GM21529 (cell line): ENCODE results near the gene RPL28.
"Not testable (repeated sequence)": the region's sequence is repeated elsewhere in the genome, so short reads cannot be mapped to it uniquely, and the experiment has no call there.

Experiments used
- ATAC-seq: cut with Tn5 transposase; IDR thresholded peaks from one replicate; pipeline ENCODE4 v1.9.1; 2021; ENCODE audit not compliant: unreplicated experiment

Gene RPL28

DNA sequence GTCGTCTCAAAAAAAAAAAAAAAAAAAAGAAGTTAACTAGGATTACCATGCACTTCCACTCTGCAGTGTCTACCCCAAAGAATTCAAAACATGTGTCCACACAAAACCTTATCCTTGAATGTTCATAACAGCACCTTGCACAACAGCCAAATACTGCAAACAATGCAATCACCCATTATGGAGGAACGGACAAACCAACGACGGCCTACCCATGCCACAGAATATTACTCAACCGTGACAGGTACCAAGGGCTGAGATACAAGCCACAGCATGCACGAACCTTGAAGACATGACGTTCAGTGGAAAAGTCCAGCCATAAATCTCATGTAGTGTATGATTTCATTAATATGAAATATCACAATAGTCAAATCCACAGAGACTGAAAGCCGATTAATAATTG is 60.3 kb downstream of the RPL28 start:
- ATAC-seq, result no peak

DNA sequence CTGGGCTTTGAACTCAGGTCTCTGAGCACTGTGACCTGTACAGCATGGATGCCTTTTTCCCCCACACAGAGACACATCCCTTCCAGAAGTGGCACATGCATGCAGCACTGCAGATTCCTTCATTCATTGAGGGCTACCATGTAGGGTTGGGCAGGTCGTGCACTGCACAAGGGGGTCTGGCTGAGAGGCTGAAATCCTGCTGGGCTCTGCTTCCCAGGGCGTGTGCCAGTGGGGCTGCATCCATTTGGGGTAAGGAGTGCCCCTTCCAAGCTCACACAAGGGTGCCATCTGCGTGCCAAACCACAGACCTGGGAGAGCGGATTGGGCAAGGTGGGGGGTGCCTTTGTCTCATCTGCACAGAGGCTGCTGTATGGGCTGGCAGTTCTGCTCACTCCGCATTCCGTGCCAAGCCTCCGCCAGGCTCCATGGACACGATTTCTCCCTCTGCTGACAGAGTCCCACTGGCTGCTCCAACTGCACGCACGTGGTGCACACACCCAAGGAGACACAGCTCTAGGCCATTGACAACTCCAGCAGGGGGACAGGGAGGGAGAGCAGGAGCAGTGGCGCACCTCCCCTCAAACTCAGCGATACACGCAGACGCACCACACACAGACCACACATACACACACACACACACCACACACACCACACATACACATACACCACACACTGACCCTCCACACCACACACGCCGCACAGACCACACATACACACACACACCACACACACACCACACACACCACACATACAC is 61.9 kb downstream of the RPL28 start:
- no peak for ATAC-seq

DNA sequence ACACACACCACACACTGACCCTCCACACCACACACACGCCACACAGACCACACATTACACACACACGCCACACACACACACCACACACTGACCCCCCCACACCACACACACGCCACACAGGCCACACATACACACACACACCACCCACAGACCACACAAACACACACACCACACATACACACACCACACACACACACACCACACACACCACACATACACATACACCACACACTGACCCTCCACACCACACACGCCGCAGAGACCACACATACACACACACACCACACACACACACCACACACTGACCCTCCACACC is 62.4 kb downstream of the RPL28 start:
- ATAC-seq, result not testable (repeated sequence)

DNA sequence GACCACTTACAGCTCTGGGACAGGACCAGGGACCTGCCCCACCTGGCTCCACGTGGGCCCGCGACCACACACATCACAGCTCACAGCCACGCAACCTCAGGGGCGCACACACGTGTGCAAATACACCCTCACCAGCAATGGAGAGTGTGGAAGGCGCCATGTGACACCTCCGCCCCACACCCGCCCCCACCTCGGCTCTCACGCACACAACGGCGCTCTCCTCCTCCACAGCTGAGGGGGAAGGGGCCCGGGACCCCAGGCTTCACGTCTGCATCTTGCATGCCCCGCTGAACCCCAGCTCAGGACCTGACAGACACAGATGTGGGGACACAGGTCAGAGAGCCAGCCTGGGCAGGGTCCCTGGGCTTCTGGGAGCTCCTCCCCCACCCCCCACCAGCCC is 63.7 kb downstream of the RPL28 start:
- no peak for ATAC-seq

DNA sequence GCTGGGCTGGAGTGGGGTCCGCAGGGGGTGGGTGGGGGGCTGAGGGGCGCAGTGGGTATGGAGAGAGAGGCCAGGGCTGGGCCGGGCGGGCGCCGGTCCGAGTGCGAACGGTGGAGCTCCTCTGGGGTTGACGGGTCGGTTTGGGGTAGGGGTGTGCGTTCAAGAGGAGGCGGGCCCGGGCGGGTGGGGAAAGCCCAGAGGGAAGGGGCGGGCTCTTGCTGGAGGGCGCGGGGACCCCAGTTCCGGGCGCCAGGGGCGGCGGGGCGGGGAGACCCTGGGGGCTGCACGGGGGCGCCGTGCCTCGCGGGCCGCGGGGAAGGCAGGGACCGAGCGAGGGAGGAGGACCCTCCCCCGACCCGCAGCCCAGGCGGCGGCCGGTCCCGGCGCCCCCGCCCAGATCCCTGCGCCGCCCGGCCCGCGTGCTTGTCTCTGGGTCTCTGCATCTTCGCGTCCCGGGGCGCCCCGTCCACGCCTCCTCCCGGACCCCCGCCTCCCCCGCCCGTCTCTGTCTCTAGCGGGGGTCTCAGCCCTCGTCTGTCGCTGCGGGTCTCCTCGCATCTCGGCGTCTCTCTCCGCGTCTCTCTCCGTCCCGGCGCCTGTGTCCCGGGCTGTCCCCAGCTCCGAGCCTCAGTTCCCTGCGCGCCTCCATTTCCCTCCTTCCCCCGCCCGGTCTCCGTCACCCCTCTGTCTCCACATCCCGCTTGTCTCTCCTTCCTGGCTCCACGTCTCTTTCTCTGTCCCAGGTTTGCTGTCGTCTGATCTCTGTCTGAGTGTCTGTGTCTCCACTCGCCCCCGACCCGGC is 65.6 kb downstream of the RPL28 start:
- no peak for ATAC-seq

DNA sequence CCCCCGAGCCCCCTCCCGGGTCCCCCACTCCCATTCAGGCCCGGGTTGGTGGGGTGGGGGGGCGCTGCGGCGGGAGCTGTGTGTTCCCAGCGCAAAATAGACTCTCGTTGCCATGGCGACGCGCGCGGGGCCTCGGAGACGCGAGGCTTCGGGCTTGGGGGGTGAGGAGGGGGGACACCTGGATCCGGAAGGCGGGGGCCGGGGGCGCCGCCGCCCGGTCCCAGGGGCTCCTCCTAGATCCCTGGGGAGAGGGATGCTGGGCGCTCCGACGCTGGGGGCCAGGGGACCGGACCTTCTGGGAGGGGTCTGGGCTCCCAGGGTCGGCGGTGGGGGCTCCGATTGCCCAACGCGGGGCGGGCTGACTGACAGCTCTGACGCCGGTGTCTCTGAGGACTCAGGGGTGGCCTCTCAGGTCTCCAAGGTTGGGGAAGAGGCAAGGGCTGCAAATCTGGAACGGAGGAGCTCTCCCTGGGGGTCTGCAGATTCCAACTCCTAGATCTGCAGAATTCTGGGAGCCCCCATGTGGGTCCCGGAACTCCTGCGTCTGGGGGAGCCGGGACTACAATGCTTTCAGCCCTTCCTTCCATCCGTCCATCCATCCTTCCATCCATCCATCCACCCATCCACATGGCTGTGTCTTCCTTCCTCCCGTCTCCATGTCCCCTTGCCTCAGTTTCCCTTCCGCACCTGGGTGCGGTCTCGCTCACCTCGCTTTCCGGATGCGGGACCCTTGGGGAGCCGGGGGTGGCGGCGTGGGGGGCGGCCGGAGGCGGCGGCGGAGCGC is 66.4 kb downstream of the RPL28 start:
- no peak for ATAC-seq
